HCT116 (cell line): ENCODE results near the gene CSNK2B. TPM values are rescaled to one million over a fixed set of nuclear protein-coding genes. Genes with fewer than 3 reads are reported as not detected.

Experiments used
- ATAC-seq: fragments of 200-7000 bp; cut with Tn5 transposase; 2 replicates; pipeline ENCODE4 v1.9.1; 2020; ENCODE audit warnings: mild to moderate bottlenecking, moderate library complexity
- BruUV-seq: library from RNA; stranded (reverse); fragments of 400-500 nt; replicated peaks from 2 replicates; lab custom pipeline; 2021; lab: Mats Ljungman, UMichigan
- CTCF ChIA-PET: fragments of 300-600 bp; sonication (Branson Sonifier 250); formaldehyde crosslinking; loops from one replicate; lab custom pipeline; 2021; ENCODE audit warnings: antibody characterized with exemption; lab: Charles Lee
- POLR2A ChIA-PET: fragments of 300-600, 350-600 bp; sonication (Branson Sonifier 250); formaldehyde crosslinking; loops from one replicate; lab custom pipeline; 2021; ENCODE audit warnings: antibody characterized with exemption; lab: Charles Lee
- RAD21 ChIA-PET, 2 experiments: fragments of 300-600 bp; sonication (Branson Sonifier 250); formaldehyde crosslinking; loops; one replicate each; lab custom pipeline; 2023; ENCODE audit warnings: low total read pairs in 2 of 2; ENCODE audit not compliant: uncharacterized antibody in 2 of 2, unreplicated experiment in 2 of 2, low non-redundant PET in 1 of 2; lab: Charles Lee
- DNase-seq: peaks from one replicate; pipeline ENCODE4 v3.0.0-alpha.2; 2010; ENCODE audit warnings: low read depth, low spot score
- H2AFZ ChIP-seq: fragments of 200-600 bp; shearing (Covaris generic), sonication (generic); 2 replicates; pipeline ENCODE4 v1.6.1; 2017; ENCODE audit warnings: low read depth, mixed run types, mixed read lengths, antibody characterized with exemption, low read length; ENCODE audit not compliant: poor library complexity, severe bottlenecking
- H3K27ac ChIP-seq: 2 replicates; pipeline ENCODE4 v1.5.1; 2012; ENCODE audit warnings: low read depth, low read length
- H3K27me3 ChIP-seq: fragments of 200-600 bp; sonication (generic); 2 replicates; pipeline ENCODE4 v1.6.1; 2016; ENCODE audit warnings: mixed run types, low read length, mixed read lengths; ENCODE audit not compliant: insufficient read depth
- H3K36me3 ChIP-seq, 2 experiments: fragments of 200-500 bp in 1 of 2; fragments of 200-600 bp in 1 of 2; sonication (Bioruptor generic) in 1 of 2; sonication (generic) in 1 of 2; 2 replicates each; pipeline versions ENCODE4 v1.5.1 to v1.6.1; 2014 to 2016; ENCODE audit warnings: low read length in 2 of 2, inconsistent platforms in 1 of 2, mixed read lengths in 1 of 2, mixed run types in 1 of 2; ENCODE audit not compliant: insufficient read depth in 2 of 2, control insufficient read depth in 1 of 2
- H3K4me1 ChIP-seq, 2 experiments: fragments of 200-600 bp in 1 of 2; sonication (generic) in 1 of 2; 2 replicates each; pipeline versions ENCODE4 v1.5.1 to v1.6.1; 2012 to 2017; ENCODE audit warnings: low read length in 2 of 2, inconsistent platforms in 1 of 2, mild to moderate bottlenecking in 1 of 2, mixed read lengths in 1 of 2, mixed run types in 1 of 2, moderate library complexity in 1 of 2; ENCODE audit not compliant: insufficient read depth in 2 of 2, control insufficient read depth in 1 of 2
- H3K4me2 ChIP-seq: fragments of 200-600 bp; sonication (generic); 2 replicates; pipeline ENCODE4 v1.6.1; 2017; ENCODE audit warnings: mixed run types, low read length, mixed read lengths
- H3K4me3 ChIP-seq, 2 experiments: fragments of 200-600 bp in 1 of 2; sonication (generic) in 1 of 2; replicated peaks in 1 of 2; 2 replicates each; pipeline ENCODE4 v1.5.1; 2011 to 2016; ENCODE audit warnings: low read length in 2 of 2, control low read depth in 1 of 2, low read depth in 1 of 2, mild to moderate bottlenecking in 1 of 2, mixed read lengths in 1 of 2, mixed run types in 1 of 2
- H3K79me2 ChIP-seq: fragments of 200-600 bp; sonication (generic); 2 replicates; pipeline ENCODE4 v1.6.1; 2017; ENCODE audit warnings: mild to moderate bottlenecking, mixed run types, low read length, moderate library complexity, mixed read lengths; ENCODE audit not compliant: insufficient read depth
- H3K9ac ChIP-seq: fragments of 200-600 bp; sonication (generic); 2 replicates; pipeline ENCODE4 v1.6.1; 2016; ENCODE audit warnings: low read length, mixed read lengths
- H3K9me2 ChIP-seq: fragments of 200-600 bp; sonication (generic), shearing (Covaris generic); 2 replicates; pipeline ENCODE4 v1.6.1; 2017; ENCODE audit warnings: mixed run types, mild to moderate bottlenecking, moderate library complexity; ENCODE audit not compliant: insufficient read depth
- H3K9me3 ChIP-seq, 2 experiments: fragments of 200-500 bp in 1 of 2; fragments of 200-600 bp in 1 of 2; sonication (Bioruptor generic) in 1 of 2; sonication (generic) in 1 of 2; 2 replicates each; pipeline ENCODE4 v1.6.1; 2014 to 2017; ENCODE audit warnings: low read length in 2 of 2, mixed read lengths in 2 of 2, inconsistent platforms in 1 of 2, low read depth in 1 of 2, mild to moderate bottlenecking in 1 of 2, mixed run types in 1 of 2, moderate library complexity in 1 of 2; ENCODE audit not compliant: control insufficient read depth in 1 of 2, insufficient read depth in 1 of 2
- H4K20me1 ChIP-seq: fragments of 200-600 bp; sonication (generic), shearing (Covaris generic); 2 replicates; pipeline ENCODE4 v1.6.1; 2017; ENCODE audit warnings: mixed run types, mild to moderate bottlenecking, moderate library complexity; ENCODE audit not compliant: insufficient read depth
- CBX3 ChIP-seq: IDR thresholded peaks from 2 replicates; pipeline ENCODE4 v1.6.1; 2012; ENCODE audit warnings: low read depth
- CTCF ChIP-seq, 3 experiments: fragments of 200-600 bp in 1 of 3; sonication (generic) in 1 of 3; IDR thresholded peaks in 2 of 3; conservative IDR thresholded peaks in 1 of 3; 2 replicates each; pipeline ENCODE4 v1.5.1; 2012 to 2017; ENCODE audit warnings: low read depth in 2 of 3, low read length in 2 of 3, antibody characterized with exemption in 1 of 3, borderline replicate concordance in 1 of 3, control low read depth in 1 of 3, mild to moderate bottlenecking in 1 of 3, mixed read lengths in 1 of 3, mixed run types in 1 of 3, moderate library complexity in 1 of 3; ENCODE audit not compliant: insufficient read depth in 1 of 3
- POLR2AphosphoS5 ChIP-seq: IDR thresholded peaks from 2 replicates; pipeline ENCODE4 v1.6.1; 2011; ENCODE audit warnings: mild to moderate bottlenecking, low read depth, low read length, moderate library complexity
- REST ChIP-seq: IDR thresholded peaks from 2 replicates; pipeline ENCODE4 v1.6.1; 2012; ENCODE audit warnings: low read depth
- SIN3A ChIP-seq: IDR thresholded peaks from 2 replicates; pipeline ENCODE4 v1.6.1; 2012; ENCODE audit warnings: low read depth
- SP1 ChIP-seq: IDR thresholded peaks from 2 replicates; pipeline ENCODE4 v1.6.1; 2012; ENCODE audit warnings: low read depth
- ZBTB33 ChIP-seq: IDR thresholded peaks from 2 replicates; pipeline ENCODE4 v1.6.1; 2011; ENCODE audit warnings: mild to moderate bottlenecking, low read length, moderate library complexity; ENCODE audit not compliant: insufficient replicate concordance; ENCODE audit errors: extremely low read depth
- ZFX ChIP-seq: fragments of 450-650 bp; IDR thresholded peaks from 2 replicates; pipeline ENCODE4 v1.6.1; 2017
- intact Hi-C: fragments of 100-400 bp; cut with micrococcal nuclease; formaldehyde crosslinking; loops from 2 replicates; pipeline ENCODE4 v1.10.0; 2022
- total RNA-seq: library from RNA; stranded (reverse); gene quantifications from one replicate; pipeline ENCODE4 v1.2.1, GENCODE V29; 2021; ENCODE audit not compliant: unreplicated experiment
- TF ChIP-seq, protein P1 (sequence below): IDR thresholded peaks from 2 replicates; pipeline ENCODE4 v1.6.1; 2012

CSNK2B gene
- total RNA-seq, 1 experiment from 2014 or later, result 210 TPM

- Histone ChIP-seq H3K9me2 (no peaks in the 10 kb centered on the region), H3K36me3 (peaks cover 50 to 63% of the 10 kb centered on the region in 2 experiments; a peak in 3 of 4 replicates), H3K4me3 (no peak overlapping the region), H3K4me1 (no peaks in the 10 kb centered on the region), H3K79me2 (peaks cover 7% of the 10 kb centered on the region; the same call in 1 of the 2 replicates), H3K27me3 (no peaks in the 10 kb centered on the region), H2AFZ (no peak overlapping the region), H3K9ac (no peak overlapping the region)
- no TSS peak for BruUV-seq
- ChIA-PET CTCF (interaction anchor here (1.4 kb wide), 1 partner anchor 131 kb away, joined by 5 read pairs; no protein-coding TSS in a partner anchor), POLR2A (interaction anchor here (0.8 to 1.7 kb wide), 5 partner anchors 13 to 262 kb away, joined by 3 to 13 read pairs (median 4); partner anchors contain the start of gene BAG6)
- DNase-seq, result no peak
- no peak for TF ChIP-seq SP1
- no peak for TF ChIP-seq REST
- no peak for TF ChIP-seq CBX3
- no peak for TF ChIP-seq ZFX
- TF ChIP-seq, protein P1, sequence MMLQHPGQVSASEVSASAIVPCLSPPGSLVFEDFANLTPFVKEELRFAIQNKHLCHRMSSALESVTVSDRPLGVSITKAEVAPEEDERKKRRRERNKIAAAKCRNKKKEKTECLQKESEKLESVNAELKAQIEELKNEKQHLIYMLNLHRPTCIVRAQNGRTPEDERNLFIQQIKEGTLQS, result no peak
- no peak for TF ChIP-seq CTCF (IDR thresholded peaks at IDR 0.05 in 2 of 3, conservative IDR thresholded peaks at IDR 0.05 in 1 of 3; ENCODE audit: borderline replicate concordance in 1 of 3, insufficient read depth in 1 of 3, low read depth in 2 of 3, low read length in 2 of 3)
- TF ChIP-seq POLR2AphosphoS5, result no peak
- TF ChIP-seq ZBTB33, result no peak
- TF ChIP-seq SIN3A, result no peak
- TF ChIP-seq, all 23 proteins: peak for 0
- intact Hi-C loops, result no loop called here
- Histone ChIP-seq H3K9me3 (no peaks in the 10 kb centered on the region), H3K27ac (no peak overlapping the region), H3K4me2 (no peak overlapping the region), H4K20me1 (no peaks in the 10 kb centered on the region)
- RAD21 ChIA-PET, result no interaction called here
- ATAC-seq, result no peak
Measured at GRCh38 chr6:31639043-31639442, 26.8 kb upstream of the CSNK2B start.
